ENCODE results near the gene LSM12.
"Not testable (repeated sequence)": the region's sequence is repeated elsewhere in the genome, so short reads cannot be mapped to it uniquely, and the experiment has no call there.

Gene LSM12

GRCh38 chr17:44045486-44045885 lies 21.0 kb downstream of the LSM12 start:
- in situ Hi-C loops (cut with MboI; ENCODE audit: low sequenced_read_pairs): no loop called here

GRCh38 chr17:44044071-44044470 lies 22.4 kb downstream of the LSM12 start:
- in situ Hi-C loops (cut with MboI; ENCODE audit: low sequenced_read_pairs): no loop called here

GRCh38 chr17:44043272-44043696 lies 23.2 kb downstream of the LSM12 start:
- in situ Hi-C loops (cut with MboI; ENCODE audit: low sequenced_read_pairs): no loop called here

GRCh38 chr17:44039829-44040635 lies 26.4 kb downstream of the LSM12 start:
- in situ Hi-C loops (cut with MboI; ENCODE audit: low sequenced_read_pairs): no loop called here

GRCh38 chr17:44038604-44039011 lies 27.9 kb downstream of the LSM12 start:
- in situ Hi-C loops (cut with MboI; ENCODE audit: low sequenced_read_pairs): no loop called here

GRCh38 chr17:44037471-44037870 lies 29.0 kb downstream of the LSM12 start:
- in situ Hi-C loops (cut with MboI; ENCODE audit: low sequenced_read_pairs): no loop called here

GRCh38 chr17:44034688-44035087 lies 31.8 kb downstream of the LSM12 start:
- in situ Hi-C loops (cut with MboI; ENCODE audit: low sequenced_read_pairs): not testable (repeated sequence)

- in situ Hi-C loops (cut with MboI; ENCODE audit: low sequenced_read_pairs): no loop called here
These were observed 32.5 kb downstream of the LSM12 start for GRCh38 chr17:44033861-44034408.

GRCh38 chr17:44030482-44030881 lies 36.0 kb downstream of the LSM12 start:
- in situ Hi-C loops (cut with MboI; ENCODE audit: low sequenced_read_pairs): no loop called here

- in situ Hi-C loops (cut with MboI; ENCODE audit: low sequenced_read_pairs): no loop called here
These were observed 36.7 kb downstream of the LSM12 start for GRCh38 chr17:44029736-44030135.

- in situ Hi-C loops (cut with MboI; ENCODE audit: low sequenced_read_pairs): no loop called here
These were observed 41.6 kb downstream of the LSM12 start for GRCh38 chr17:44024853-44025252.

- in situ Hi-C loops (cut with MboI; ENCODE audit: low sequenced_read_pairs): no loop called here
These were observed 42.2 kb downstream of the LSM12 start for GRCh38 chr17:44024271-44024663.

GRCh38 chr17:44023545-44024270 lies 42.8 kb downstream of the LSM12 start:
- in situ Hi-C loops (cut with MboI; ENCODE audit: low sequenced_read_pairs): no loop called here

- in situ Hi-C loops (cut with MboI; ENCODE audit: low sequenced_read_pairs): no loop called here
These were observed 44.2 kb downstream of the LSM12 start for GRCh38 chr17:44022246-44022645.

GRCh38 chr17:44021227-44021626 lies 45.2 kb downstream of the LSM12 start:
- in situ Hi-C loops (cut with MboI; ENCODE audit: low sequenced_read_pairs): not testable (repeated sequence)

- in situ Hi-C loops (cut with MboI; ENCODE audit: low sequenced_read_pairs): no loop called here
These were observed 51.9 kb downstream of the LSM12 start, which contains the start of gene TMEM101 for GRCh38 chr17:44014437-44015172. TSS of gene TMEM101 (minus strand) at chr17:44014963. CDS start at chr17:44014952, 11 bp downstream.

- in situ Hi-C loops (cut with MboI; ENCODE audit: low sequenced_read_pairs): no loop called here
These were observed 52.4 kb downstream of the LSM12 start for GRCh38 chr17:44014133-44014436.

GRCh38 chr17:44012874-44013273 lies 53.6 kb downstream of the LSM12 start:
- in situ Hi-C loops (cut with MboI; ENCODE audit: low sequenced_read_pairs): no loop called here

GRCh38 chr17:44012391-44012790 lies 54.1 kb downstream of the LSM12 start:
- in situ Hi-C loops (cut with MboI; ENCODE audit: low sequenced_read_pairs): no loop called here

- in situ Hi-C loops (cut with MboI; ENCODE audit: low sequenced_read_pairs): no loop called here
These were observed 54.6 kb downstream of the LSM12 start for GRCh38 chr17:44011876-44012275.

- in situ Hi-C loops (cut with MboI; ENCODE audit: low sequenced_read_pairs): no loop called here
These were observed 55.4 kb downstream of the LSM12 start for GRCh38 chr17:44010966-44011647.
